Stimulated activated CD8-positive, alpha-beta memory T cell treated with anti-CD3 and anti-CD28 coated beads, Interleukin-7, amount 100 ng/mL, for 4 hours (primary cell): Measurements from ENCODE around the gene GLIPR1L1.
"Not testable (repeated sequence)": the region's sequence is repeated elsewhere in the genome, so short reads cannot be mapped to it uniquely, and the experiment has no call there.

Source experiments
- DNase-seq, 2 donors: peaks; one replicate each; pipeline ENCODE4 v3.0.0-alpha.2; 2020; ENCODE audit warnings: low read depth in 2 of 2

GLIPR1L1 gene

GRCh38 chr12:75334384-75335030 is at the start of gene GLIPR1L1:
Gene GLIPR1L1 (plus strand): TSS chr12:75334670. CDS start chr12:75334729, 59 bp downstream.
- DNase-seq: peak; percentile 59 to 72

- DNase-seq: no peak
Measured at GRCh38 chr12:75288860-75289259, 45.6 kb upstream of the GLIPR1L1 start.

GRCh38 chr12:75289753-75290152 is 44.7 kb upstream of the GLIPR1L1 start:
- no peak for DNase-seq

GRCh38 chr12:75291014-75291413 is 43.5 kb upstream of the GLIPR1L1 start:
- DNase-seq: no peak

GRCh38 chr12:75294336-75294735 is 40.1 kb upstream of the GLIPR1L1 start:
- no peak for DNase-seq

- no peak for DNase-seq
Measured at GRCh38 chr12:75294797-75295196, 39.7 kb upstream of the GLIPR1L1 start.

- DNase-seq: no peak
Measured at GRCh38 chr12:75302225-75302624, 32.2 kb upstream of the GLIPR1L1 start.

- DNase-seq: no peak
Measured at GRCh38 chr12:75302781-75303180, 31.7 kb upstream of the GLIPR1L1 start.

- DNase-seq: no peak
Measured at GRCh38 chr12:75305412-75306332, 28.8 kb upstream of the GLIPR1L1 start.

GRCh38 chr12:75308279-75308678 is 26.2 kb upstream of the GLIPR1L1 start:
- no peak for DNase-seq

GRCh38 chr12:75311369-75311768 is 23.1 kb upstream of the GLIPR1L1 start:
- no peak for DNase-seq

- DNase-seq: no peak
Measured at GRCh38 chr12:75315518-75315917, 19.0 kb upstream of the GLIPR1L1 start.

- DNase-seq: no peak
Measured at GRCh38 chr12:75317784-75318183, 16.7 kb upstream of the GLIPR1L1 start.

GRCh38 chr12:75322464-75322863 is 12.0 kb upstream of the GLIPR1L1 start:
- no peak for DNase-seq

- DNase-seq: no peak
Measured at GRCh38 chr12:75323663-75324062, 10.8 kb upstream of the GLIPR1L1 start.

- DNase-seq: no peak
Measured at GRCh38 chr12:75327642-75328041, 6.8 kb upstream of the GLIPR1L1 start.

- DNase-seq: peak; percentile 16 to 42
Measured at GRCh38 chr12:75329918-75330826, 4.3 kb upstream of the GLIPR1L1 start, which contains the start of gene CAPS2. Gene CAPS2 (minus strand): TSS chr12:75330324. CDS start chr12:75326498, 3,826 bp downstream.

GRCh38 chr12:75337905-75338304 is 3.4 kb downstream of the GLIPR1L1 start:
- DNase-seq: no peak

- DNase-seq: no peak
Measured at GRCh38 chr12:75341873-75342272, 7.4 kb downstream of the GLIPR1L1 start.

- no peak for DNase-seq
Measured at GRCh38 chr12:75345531-75345930, 11.1 kb downstream of the GLIPR1L1 start.

- DNase-seq: not testable (repeated sequence)
Measured at GRCh38 chr12:75346215-75346614, 11.7 kb downstream of the GLIPR1L1 start.

GRCh38 chr12:75349946-75350345 is 15.5 kb downstream of the GLIPR1L1 start:
- no peak for DNase-seq
